ENCODE data around the gene KCND2. TPM values are rescaled to one million over a fixed set of nuclear protein-coding genes. Genes with fewer than 3 reads are reported as not detected.
"Not testable (repeated sequence)": the region's sequence is repeated elsewhere in the genome, so short reads cannot be mapped to it uniquely, and the experiment has no call there.

Gene KCND2
- total RNA-seq, 1 donor from 2014 or later: 1.3 TPM

DNA sequence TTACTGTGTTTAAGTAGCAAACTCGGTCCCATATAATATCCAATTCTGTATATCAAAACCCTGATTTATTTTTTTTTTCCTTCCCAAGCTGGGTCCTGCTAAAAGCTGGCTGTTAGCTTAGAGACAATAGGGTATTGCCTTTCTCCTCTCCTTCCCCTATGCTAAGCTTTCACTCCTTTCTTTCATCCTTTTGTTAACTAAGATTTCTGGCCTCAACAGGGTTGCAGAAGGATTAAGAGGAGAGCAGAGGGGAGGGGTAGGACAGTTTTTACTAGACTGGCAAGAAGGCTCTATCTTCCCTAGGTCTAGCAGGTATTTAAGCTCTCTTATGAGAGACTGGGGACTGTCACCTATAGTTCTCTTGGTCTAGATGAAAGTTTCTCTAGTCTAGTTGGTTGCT is 229.2 kb downstream of the KCND2 start:
- DNase-seq: no peak

DNA sequence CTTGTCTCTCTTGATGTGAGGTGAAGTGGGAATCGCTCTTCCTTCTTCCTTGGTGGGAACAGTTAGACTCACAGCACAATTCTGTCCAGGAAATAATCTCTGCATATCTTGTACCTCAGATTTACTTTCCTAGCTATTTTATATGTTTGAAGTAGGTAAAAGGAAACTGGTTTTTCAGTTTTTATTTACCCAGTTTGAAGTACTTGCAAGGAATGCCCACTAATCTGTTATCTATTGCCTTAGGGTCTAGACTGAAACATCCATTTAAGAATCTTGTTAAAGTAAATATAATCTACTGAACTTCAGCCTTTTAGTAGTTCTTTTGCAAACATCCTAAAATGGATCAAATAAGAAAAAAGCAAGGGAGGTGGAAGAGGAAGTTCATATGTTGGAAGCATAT is 229.8 kb downstream of the KCND2 start:
- DNase-seq: no peak

DNA sequence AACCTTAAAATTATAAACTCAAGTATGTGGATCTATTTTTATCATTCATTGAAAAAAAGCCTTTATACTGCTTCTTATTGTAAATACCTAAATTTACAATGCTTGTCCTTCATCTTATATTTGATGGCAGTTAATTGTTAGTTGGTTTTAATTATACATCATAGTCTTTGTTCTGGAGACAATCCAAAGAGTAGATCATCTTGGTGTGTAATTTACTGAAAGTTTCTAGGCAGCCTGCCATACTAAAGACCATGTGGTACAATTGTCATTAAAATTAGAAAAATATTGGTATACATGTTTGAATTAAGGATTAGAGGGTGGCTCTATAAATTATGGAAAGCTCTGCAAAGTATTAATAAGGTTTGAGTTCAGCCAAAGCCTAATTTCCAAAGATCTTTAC is 231.4 kb downstream of the KCND2 start:
- DNase-seq: no peak

DNA sequence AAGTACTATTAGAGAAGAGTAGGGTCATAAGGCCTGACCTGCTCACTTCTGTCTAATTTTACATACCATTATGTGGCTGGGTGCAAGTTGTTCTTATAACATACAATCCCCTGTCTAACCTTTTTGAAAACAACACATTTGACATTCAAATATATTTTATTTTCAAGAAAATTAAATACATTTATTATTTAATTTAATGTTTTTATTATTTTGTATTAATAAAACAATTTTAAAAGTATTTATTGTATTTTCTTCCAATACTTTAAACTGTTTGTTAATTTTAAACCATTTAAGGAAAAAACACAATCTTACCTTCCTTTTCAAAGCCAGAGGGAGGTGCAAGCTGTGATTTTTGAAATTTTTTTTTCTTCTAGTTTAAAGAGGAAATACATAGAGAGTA is 232.8 kb downstream of the KCND2 start:
- DNase-seq: no peak

DNA sequence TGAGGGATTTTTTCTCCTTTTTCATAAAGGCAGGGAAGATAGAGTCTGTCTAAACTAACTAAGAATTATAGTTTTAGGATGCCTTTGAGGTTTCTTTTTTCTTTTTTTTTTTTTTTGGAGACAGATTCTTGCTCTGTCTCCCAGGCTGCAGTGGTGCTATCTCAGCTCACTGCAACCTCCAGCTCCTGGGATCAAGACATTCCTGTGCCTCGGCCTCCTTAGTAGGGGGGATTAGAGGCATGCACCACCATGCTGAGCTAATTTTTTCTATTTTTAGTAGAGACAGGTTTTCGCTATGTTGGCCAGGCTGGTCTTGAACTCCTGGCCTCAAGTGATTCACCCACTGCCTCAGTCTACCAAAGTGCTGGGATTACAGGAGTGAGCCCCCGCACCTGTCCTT is 239.7 kb downstream of the KCND2 start:
- no peak for DNase-seq

DNA sequence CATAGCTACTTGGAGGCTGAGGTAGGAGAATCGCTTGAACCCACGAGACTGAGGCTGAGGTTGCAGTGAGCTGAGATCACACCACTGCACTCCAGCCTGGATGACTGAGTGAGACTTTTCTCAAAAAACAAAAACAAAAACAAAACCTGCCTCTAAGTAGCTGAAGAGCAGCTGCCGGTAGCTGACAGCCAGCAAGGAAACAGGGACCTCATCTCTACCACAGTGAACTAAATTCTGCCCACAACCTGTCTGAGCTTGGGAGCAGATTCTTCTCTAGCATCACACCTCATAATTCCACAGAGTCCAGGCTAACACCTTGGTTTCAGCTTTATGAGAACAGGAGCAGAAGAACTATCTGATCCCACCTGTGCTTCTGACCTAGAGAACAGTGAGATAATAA is 246.2 kb downstream of the KCND2 start:
- no peak for DNase-seq

DNA sequence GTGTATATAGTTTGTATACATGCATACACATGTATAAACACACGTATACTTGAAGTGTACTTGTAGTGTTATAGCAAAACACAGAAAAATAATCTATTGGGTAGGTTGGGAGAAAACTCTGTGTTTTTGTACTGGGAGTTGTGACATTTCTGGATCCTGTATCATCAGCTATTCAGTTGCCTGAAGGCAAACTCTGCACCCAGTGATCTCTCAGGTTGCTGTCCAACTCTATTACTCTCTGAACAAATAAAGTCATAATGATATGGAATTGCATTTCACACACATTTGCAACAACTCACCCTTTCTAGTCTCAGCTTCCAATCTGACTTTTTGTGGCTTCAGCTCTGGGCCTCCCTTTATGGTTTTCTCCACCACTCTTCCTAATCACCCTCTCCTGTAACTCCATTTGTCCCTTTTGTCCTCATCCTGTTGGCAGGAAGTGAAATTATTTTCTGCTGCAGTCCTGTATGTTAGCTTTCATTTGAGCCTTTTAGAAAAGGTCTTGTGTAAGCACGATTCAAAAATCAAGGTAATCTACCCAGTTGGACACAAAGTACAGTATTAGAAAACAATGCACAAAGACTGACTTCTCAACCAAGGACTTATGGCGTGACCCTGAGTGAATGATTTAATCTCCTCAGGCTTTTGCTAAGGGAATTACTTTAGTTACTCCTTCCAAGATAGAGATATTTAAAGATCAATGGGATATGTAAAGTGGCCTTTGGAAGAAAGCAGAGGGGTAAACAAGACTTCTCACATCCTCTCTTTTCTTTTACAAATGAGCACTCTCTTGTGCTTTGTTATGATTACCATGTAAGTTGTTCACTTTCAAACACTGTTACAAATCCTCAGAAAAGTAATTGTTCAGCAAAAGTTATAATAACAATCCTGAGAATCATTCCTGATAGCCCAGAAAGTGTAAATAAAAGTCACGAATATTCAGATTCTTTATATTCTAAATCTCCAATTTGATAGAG is 249.1 kb downstream of the KCND2 start:
- no peak for DNase-seq

DNA sequence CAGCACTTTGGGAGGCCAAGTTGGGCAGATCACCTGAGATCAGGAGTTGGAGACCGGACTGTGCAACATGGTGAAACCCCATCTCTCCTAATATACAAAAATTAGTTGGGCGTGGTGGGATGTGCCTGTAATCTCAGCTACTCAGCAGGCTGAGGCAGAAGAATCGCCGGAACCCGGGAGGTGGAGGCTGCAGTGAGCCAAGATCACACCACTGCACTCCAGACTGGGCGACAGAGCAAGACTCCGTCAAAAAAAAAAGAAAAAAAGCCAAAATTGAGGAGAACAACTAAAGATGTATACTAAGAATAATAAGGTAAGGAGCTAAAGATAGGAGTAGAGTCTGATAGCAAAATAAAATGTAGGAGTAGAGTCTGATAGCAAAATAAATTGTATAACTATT is 251.0 kb downstream of the KCND2 start:
- DNase-seq: no peak

DNA sequence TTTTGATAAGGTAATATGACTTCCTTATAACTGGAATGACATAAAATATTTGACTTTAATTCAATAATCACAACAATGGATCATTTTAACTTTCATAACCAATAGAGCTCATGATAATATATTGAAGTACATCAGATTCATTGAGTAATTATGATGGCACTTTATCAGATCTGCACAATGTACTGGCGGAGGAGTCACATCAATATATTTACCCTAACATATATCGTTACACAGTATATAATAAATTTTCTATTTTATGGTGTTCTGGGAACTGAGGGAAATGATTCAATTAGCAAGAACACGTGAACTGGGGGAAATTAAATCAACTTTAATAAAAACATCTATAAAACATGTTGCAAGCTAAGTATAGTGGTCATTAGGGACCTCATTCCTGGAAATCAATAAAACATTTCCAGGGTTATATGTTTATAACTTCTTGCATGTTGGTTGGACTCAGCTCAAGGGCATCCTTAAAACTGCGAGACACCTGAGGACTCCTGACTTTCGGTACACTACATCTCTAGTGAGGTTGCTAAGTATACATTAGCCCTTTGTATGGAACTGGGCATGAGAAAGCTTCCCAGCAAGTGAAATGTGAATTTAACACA is 254.0 kb downstream of the KCND2 start:
- no peak for DNase-seq

DNA sequence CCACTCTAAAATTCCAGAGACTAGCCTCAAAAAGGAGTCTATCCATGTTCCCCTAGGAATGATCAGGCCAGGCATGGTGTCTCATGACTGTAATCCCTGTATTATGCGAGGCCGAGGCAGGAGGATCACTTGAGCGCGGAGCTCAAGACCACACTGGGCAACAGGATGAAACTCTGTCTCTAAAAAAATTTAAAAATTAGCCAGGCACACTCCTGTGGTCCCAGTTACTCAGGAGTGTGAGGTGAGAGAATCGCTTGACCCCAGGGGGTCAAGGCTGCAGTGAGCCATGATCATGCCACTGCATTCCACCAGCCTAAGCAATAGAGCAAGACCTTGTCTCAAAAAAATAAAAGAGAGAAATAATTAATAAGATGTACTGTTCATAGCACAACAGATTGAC is 256.8 kb downstream of the KCND2 start:
- no peak for DNase-seq

DNA sequence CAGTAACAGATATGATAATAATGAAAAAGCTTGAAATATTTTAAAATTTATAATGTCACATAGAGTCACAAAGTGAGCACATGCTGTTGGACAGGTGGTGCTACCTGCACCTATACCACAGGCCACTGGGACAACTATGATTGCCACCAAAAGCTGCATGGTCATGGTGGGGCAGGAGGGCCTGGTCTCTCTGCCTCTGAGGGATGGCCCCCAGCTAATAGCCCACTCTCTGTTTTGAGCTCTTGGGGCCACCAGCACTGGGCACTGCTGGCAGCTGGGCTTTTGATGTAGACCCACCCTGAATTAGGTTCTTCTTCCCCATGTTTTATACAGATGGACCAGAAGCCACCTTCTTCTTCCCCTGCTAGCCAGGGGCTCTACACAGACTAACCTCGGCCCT is 265.4 kb downstream of the KCND2 start:
- no peak for DNase-seq

DNA sequence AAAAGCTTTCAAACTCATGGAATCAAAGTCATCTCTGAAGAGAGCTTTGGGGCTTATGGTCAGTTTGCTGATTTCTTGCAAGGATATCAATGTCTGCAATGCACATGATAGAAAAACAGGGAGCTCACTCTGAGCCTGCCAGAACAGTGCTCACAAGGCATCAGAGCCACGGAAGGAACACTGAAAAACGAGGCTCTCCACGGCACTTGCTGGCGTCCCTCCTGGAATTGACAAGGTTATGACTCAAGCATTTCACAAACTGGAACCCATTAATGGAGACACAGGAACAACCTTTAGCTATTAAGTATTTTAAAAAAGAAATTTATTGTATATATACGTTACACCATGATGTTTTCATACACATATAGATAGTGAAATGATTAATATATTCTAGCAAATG is 266.3 kb downstream of the KCND2 start:
- no peak for DNase-seq

DNA sequence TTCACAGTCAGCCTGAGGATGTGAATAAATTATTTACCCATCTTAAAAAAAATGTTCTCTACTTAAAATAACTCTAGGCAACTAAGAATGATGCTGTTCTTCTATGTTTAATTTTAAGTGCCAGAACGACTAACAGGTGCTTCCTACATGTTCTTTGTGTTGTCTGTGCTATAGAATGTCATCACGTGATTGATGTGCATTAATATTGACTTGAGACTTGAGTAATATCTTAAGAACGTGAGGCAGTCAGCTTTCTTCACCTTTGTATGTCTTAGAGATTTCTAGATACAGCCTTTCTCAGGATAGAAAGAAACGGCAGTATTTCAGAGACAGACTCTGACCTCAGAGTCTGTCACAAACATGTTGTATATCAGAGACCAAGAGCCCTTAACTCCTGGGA is 274.6 kb downstream of the KCND2 start:
- DNase-seq: no peak

DNA sequence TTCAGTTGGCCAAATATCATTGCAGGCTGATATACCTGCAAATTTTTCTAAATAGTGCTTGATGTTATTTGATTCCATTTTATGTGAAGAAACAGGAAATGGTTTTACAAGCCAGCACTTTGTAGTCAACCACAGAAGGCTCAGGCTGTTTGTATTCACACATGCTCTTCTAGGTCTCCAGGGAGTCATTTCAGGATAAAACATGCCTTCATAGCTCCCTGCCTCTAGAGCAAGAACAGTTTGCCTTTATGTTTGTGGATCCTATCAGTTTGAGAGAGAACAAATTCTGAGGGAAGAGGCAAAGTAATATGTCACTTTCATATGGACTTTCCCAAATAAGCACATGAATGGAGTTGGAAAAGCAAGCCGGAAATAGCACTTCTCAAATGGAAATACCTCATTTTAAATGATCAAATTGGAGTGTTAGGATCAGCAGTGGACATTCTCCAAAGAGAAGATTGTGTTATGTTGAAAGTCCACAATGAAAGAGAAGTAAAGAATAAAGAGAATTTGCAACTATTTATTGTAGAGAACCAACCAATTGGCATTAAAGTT is 277.6 kb downstream of the KCND2 start:
- no peak for DNase-seq

DNA sequence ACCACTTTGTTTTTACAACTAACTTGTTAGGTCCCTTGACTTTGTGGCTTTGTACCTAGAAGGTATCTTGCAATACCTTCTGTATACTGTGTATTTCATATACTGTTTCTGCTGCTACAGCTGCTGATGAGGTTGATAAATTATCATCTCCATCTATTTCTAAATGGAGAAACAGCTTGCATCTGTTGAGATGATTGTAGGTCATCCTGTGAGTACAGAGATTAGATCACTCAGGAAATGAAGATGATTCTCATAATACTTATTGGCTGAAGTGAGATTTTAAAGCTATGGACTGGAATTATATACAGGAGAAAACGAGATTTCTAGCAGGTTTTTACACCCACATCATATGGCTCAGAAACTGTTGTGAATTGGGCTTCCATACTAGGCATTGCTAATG is 280.5 kb downstream of the KCND2 start:
- DNase-seq: no peak

DNA sequence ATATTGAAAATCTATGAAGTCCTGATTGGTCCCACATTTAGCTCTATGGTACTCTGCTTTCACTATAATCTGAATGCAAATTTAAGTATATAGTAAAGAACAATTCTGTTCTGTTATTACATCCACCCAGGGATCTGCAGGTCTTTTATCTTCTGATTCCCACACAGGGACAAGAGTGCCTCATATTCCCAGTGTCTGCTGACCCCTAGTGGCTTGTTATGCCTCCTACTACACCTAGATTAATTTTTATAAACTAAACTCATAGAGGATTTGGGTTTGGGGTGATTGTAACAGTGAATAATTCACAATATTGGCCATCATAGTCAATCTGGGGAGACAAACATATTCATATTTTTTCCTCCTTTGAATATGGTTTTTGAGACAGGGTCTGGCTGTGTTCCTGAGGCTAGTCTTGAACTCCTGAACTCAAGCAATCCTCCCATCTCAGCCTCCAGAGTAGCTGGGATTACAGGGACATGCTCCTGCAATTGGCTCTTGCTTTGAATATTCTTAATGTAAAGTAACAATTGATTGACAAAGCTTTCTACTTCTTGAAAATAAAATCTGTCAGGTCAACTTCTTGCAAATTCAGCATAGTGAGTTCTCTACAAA is 282.1 kb downstream of the KCND2 start:
- peak; percentile 65 for DNase-seq

DNA sequence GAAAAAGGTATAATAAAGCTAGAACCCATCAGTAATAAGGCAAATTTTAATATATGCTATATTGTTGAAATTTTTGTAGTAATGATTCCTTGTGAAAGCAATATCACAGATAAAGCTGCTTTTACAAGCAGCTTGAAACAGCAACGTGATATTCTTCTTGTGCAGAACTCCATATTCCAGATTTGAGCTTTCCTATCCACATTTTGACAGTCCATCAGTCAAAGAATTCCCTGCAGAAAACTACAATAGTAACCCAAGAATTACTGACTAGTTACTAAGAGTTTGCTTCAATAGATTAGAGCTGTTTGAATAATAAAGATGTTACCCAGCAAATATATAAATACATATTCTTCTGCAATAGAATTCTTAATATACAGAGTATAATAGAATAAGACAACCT is 291.2 kb downstream of the KCND2 start:
- DNase-seq: no peak

DNA sequence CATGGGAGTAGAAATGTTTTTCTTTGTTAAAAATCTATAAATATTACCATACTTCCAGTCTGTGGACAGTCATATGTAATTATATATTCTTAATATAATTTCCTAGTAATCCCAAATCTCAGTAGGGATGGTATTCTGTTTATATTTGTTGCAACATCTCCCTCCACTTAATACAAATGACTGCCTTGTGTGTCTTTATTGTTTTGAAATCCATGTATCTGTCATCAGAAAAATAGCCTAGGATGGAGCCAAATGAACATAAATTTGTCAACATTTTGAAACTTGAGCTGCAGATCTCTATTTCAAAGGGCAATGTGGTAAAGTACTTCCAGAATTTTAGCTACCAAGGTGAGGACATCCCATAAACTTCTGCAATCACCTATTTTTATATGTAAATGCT is 294.2 kb downstream of the KCND2 start:
- no peak for DNase-seq

DNA sequence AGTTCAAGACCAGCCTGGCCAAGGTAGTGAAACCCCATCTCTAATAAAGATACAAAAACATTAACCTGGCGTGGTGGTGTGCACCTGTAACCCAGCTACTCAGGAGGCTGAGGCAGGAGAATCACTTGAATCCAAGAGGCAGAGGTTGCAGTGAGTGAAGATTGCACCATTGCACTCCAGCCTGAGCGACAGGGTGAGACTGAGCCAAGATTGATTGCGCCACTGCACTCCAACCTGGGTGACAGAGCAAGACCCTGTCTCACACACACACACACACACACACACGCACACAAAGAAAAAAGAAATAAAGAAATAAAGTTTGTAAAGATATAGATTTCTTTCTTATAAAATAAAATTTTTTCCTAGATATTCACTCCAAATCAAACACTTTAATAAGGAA is 305.7 kb downstream of the KCND2 start:
- DNase-seq: not testable (repeated sequence)

DNA sequence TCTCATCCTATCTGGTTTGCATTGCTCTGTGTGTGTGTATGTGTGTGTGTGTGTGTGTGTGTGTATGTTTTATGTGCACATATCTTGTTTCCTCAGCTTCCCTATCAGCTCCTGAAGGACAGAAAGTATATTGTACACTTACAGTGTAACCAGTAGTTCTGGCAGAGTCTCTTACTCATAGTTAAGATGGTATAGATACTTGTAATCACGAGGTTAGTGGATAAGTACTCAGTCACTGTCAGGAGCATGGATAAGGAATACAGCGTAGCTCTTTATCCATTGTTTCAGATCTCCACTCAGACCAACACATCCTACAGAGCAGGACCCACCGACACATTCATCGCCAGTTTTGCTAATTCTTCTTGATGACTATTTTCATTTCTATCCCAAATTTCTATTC is 309.9 kb downstream of the KCND2 start:
- DNase-seq: no peak

DNA sequence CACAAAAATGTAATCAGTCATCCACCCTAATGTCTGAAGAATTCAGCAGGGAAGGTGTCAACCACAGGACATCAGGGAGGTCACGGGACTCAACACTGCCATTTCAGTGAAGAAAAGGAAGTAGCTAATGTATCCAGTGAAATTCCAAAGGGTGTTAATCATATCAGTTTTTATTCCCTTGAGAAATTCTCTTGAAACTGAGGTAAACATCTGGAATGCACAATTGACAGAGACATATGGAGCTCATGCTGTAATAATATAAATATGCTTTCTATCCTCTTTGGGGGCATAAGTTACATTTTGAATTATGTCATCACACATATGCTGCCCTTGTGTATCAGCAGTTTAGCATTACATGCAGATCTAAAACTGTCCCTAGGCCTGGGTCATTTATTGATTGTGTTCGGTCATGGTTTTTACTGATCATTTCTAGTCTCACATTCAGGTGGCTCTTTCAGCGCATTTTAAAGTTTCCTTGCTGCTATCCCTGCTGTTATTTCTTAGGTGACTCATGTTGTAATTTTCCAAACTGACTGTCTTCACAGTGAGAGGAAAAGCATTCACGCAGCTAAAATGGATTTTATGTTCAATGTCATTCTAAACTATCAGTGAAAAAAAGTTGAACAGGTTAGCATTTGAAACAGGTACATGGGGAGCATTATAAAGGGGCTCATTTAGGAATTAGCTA is 311.1 kb downstream of the KCND2 start:
- peak; percentile 35 for DNase-seq

DNA sequence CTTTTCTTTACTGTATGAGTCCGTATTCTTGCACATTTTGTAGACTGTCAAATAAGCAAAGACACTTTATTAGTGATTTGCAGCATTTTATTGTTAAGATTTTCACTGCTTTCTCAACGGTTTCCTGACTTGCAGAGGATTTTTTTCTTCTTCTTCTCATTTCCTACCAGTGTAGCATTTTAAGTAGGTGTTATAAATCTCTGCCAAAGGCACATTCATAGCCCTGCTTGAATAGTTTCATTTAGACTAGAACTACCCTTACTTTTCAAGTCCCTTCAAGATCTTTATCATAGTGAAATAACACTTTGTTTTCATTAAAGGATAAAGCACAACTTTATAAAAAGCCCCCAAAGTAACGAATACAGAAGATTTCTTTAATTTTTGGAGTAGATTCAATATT is 313.6 kb downstream of the KCND2 start:
- no peak for DNase-seq

DNA sequence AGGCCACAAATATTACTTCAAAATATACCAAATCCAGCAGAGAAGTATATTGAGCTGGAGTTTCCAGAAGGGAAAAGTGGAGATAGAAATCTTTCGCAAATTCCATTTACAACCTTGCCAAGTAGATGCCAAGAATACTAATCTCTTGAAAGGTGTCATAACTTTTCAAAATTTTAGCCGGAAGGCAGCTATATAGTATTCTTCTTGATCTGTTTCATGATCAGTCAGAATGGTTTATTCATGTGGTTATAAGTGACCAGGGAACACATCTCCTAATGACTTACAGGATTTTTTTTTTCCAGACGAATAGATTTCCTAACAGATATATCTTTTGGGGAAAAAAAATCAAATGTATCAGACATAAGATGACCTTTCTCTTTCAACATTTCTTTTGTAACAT is 314.3 kb downstream of the KCND2 start:
- DNase-seq: no peak

Data from tongue (tissue), 2 donors.